Epithelial cell of proximal tubule (primary cell): ENCODE results near the gene ASPG. TPM values are rescaled to one million over a fixed set of nuclear protein-coding genes. Genes with fewer than 3 reads are reported as not detected.

Experiments
- DNase-seq: peaks from one replicate; pipeline ENCODE4 v3.0.0-alpha.2; 2011; ENCODE audit warnings: low read depth
- H3K4me3 ChIP-seq: 2 replicates; pipeline ENCODE4 v1.5.1; 2011; ENCODE audit warnings: low read depth, mild to moderate bottlenecking, low read length
- total RNA-seq: library from RNA; depleted of rRNA; stranded (reverse); fragments of >200 nt; gene quantifications from 2 replicates; pipeline ENCODE4 v1.2.3, GENCODE V29; 2015
- TF ChIP-seq, protein P1 (sequence below): conservative IDR thresholded peaks from 2 replicates; pipeline ENCODE4 v1.5.1; 2012; ENCODE audit warnings: low read depth, mild to moderate bottlenecking, low read length

ASPG gene
- total RNA-seq, 1 donor from 2014 or later, result not detected

DNA sequence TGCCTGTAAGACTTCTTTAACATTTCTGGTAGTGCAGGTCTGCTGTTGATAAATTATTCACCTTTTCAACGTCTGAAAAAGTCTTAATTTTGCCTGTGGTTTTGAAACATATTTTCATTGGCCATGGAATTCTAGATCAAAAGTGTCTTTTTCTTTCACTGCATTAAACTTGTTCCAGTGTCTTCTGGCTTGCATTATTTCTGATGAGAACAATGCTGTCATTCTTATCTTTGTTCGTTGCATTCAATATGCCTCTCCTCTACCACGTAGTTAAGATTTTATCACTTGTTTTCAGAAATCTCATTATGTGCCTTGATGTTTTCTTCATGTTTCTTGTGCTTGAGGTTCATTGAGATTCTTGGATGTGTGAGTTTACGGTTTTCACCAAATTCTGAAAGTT lies 39.5 kb downstream of the ASPG start:
- TF ChIP-seq, protein P1, sequence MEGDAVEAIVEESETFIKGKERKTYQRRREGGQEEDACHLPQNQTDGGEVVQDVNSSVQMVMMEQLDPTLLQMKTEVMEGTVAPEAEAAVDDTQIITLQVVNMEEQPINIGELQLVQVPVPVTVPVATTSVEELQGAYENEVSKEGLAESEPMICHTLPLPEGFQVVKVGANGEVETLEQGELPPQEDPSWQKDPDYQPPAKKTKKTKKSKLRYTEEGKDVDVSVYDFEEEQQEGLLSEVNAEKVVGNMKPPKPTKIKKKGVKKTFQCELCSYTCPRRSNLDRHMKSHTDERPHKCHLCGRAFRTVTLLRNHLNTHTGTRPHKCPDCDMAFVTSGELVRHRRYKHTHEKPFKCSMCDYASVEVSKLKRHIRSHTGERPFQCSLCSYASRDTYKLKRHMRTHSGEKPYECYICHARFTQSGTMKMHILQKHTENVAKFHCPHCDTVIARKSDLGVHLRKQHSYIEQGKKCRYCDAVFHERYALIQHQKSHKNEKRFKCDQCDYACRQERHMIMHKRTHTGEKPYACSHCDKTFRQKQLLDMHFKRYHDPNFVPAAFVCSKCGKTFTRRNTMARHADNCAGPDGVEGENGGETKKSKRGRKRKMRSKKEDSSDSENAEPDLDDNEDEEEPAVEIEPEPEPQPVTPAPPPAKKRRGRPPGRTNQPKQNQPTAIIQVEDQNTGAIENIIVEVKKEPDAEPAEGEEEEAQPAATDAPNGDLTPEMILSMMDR, result no peak

DNA sequence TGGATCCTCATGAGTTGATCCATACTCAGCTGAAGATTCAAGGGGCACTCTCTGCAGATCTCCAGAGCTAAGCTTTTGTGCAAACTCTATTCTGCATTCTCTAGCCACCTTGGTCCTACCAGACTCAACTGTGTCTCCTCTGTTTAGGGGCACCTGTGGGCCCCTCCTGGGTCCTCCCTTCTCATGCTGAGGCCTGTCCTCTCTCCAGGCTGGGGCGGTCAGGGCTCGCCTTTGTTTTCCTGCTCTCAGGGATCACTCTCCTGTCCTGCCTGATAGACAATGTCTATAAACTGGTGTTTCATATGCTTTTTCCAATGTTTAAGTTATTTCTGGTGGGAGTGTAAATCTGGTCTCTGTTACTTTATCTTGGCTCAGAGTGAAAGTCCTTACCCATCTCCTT lies 41.3 kb downstream of the ASPG start:
- DNase-seq, result no peak
- no peak overlapping the region for H3K4me3 ChIP-seq
- TF ChIP-seq, protein P1, result no peak

More for the DNA sequence above, 39.5 kb downstream of the ASPG start:
- no peak for DNase-seq
- H3K4me3 ChIP-seq, result no peak overlapping the region

DNA sequence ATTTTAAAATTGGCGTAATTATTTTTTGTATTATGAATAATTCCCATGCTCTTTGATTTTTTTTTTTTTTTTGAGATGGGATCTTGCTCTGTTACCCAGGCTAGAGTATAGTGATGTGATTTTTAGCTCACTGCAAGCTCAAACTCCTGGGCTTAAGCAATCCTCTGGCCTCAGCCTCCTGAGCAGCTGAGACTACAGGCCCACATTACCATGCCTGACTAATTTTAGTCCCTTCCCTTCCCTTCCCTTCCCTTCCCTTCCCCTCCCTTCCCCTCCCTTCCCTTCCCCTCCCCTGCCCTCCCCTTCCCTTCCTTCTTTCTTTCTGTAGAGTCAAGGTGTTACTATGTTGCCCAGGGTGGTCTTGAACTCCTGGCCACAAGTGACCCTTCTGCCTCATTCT lies 43.5 kb downstream of the ASPG start:
- no peak for DNase-seq
- H3K4me3 ChIP-seq, result no peak overlapping the region
- TF ChIP-seq, protein P1, result no peak

DNA sequence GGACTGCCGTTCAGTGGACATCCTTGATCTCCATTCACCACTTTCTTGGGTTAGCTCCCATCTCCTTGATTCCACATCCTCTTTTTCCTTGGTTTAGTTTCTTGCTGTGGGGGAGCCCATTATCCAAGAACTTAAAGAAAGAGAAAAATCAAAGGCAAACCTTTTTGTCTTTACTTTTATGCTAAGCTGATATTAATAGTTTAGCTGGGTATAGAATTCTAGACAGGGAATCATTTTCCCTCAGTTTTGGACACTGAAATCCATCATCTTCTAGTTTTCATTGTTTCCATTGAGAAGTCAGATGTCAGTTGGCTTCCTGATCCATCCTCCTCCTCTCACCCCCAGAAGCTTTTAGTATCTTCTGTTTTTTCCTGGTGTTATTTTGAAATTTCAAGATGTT lies 44.1 kb downstream of the ASPG start:
- TF ChIP-seq, protein P1, result no peak
- DNase-seq, result no peak
- H3K4me3 ChIP-seq, result no peak overlapping the region

DNA sequence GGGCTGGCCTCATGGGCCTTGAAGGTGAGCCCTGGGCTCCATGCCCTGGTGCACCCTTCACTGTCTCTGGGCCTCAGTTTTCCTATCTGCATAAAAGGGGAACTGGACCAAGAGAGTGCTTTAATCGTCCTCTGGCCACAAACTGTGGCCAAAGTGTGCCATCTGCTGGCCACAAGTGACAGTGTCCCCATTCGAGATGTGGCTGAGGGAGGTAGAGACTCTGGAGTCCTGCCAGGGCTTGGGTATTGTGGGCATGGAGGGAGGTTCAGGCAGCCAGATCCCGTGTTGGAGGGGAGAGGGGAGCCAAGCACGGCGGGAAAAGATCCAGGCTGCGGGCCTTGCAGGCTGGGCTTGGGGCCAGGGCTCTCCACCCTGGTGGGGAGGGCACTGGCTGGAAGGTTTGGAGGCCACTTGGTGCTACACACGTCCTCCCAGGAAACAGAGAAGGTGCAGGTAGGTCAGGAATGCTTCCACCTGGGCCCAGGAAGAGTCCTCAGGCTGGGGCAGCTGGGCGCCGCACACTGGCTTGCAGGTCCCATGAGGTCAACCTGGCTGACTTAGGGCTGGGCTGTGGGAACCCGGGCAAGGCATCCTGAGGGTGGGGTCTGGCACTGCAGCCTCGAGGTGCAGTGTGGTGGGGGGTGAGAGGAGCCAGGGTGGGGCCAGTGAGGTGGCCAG lies 45.6 kb downstream of the ASPG start:
- no peak for DNase-seq
- H3K4me3 ChIP-seq, result no peak overlapping the region
- TF ChIP-seq, protein P1, result peak; percentile 76

DNA sequence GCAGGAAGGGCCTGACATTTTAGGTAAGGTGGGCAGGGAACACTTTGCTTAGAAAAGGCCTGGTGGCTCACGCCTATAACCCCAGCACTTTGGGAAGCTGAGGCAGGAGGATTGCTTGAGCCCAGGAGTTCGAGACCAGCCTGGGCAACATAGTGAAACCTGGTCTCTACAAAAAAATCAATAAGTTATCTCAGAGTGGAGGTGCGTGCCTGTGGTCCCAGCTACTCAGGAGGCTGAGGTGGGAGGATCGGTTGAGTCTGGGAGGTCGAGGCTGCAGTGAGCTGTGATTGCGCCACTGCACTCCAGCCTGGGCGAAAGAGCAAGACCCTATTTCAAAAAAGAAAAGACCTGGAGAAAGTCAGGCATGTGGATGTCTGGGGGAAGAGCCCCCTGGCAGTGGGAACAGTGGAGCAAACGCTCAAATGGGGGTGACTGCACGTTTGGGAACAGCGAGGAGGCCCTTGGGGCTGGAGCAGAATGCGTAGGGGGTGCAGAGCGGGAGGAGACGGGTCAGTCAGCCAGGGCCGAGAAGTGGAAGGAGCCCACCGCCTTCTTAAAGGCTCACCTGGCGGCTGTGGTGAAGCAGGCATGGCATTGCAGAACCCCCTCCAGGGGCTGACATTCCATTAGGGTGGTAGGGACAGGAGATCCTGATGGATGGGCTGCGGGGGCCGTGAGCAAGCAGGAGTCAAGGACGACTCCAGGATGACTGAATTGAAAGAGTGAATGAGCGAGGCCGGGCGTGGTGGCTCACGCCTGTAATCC lies 46.6 kb downstream of the ASPG start:
- DNase-seq, result no peak
- TF ChIP-seq, protein P1, result no peak
- no peak overlapping the region for H3K4me3 ChIP-seq
